Measurements from ENCODE around the gene DAD1.

Gene DAD1

DNA sequence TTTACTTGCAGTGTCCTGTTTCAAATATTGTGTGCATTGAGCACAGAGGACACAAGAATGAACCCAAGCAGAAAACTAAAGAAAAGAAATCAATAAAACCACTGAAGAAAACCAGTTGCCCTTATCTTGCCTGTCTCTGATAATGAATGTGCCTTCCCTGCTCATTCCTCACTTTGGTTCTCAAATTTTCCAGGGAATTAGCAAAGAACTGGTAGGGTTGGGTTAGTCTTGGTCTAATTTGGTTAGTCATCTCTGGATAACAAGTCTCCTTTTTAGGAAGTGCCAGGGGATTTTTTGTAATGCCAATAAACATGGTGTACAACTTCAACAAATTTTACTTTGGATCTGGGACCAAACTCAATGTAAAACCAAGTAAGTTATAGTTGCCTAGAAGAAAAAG, 65.7 kb downstream of the DAD1 start:
- no peak for DNase-seq (ENCODE audit: low spot score)
- in situ Hi-C loops (cut with MboI; ENCODE audit: low sequenced_read_pairs, unreplicated experiment): no loop called here
- TF ChIP-seq CTCF (IDR thresholded peaks at IDR 0.05; ENCODE audit: borderline replicate concordance, control extremely low read depth, extremely low read depth, insufficient read depth, missing control alignments): no peak

GRCh38 chr14:22522466-22522957, 66.5 kb downstream of the DAD1 start:
- in situ Hi-C loops (cut with MboI; ENCODE audit: low sequenced_read_pairs, unreplicated experiment): no loop called here
- DNase-seq (ENCODE audit: low spot score): no peak
- no peak for TF ChIP-seq CTCF (IDR thresholded peaks at IDR 0.05; ENCODE audit: borderline replicate concordance, control extremely low read depth, extremely low read depth, insufficient read depth, missing control alignments)

DNA sequence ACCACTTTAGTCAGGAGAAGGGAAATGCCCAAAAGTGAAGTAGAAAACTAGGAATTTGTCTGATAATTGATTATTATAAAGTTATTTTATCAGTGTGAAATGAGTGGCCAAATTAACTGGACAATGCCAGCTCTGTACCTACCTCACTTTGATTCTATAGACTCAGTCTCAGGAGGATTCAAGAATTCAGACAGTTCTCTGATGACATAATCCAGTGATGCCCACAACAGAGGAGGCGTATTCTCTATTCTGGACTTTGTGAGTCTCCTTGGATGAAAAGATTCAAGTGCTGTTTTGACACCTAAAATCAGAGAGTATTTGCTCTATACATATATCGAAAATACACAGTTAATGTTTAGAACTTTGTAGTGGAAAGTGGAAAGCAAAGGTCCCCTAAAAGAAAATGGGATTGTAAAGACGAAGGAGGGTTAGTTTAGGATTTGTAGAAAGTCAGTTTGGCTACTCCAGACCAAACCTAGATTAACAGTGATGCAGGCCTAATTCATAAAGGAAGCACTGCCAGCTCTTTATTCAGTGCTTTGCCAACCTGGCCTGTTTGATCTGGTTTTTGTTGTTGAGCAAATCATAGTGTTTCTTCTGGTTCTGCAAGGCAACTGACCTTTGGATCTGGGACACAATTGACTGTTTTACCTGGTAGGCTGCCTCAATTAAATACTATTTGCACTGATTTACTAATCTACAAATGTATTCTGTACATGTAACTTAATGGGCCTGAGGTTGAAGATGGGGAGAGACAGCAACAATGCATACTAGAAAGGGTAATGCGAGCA, 67.4 kb downstream of the DAD1 start:
- no peak for DNase-seq (ENCODE audit: low spot score)
- in situ Hi-C loops (cut with MboI; ENCODE audit: low sequenced_read_pairs, unreplicated experiment): no loop called here
- no peak for TF ChIP-seq CTCF (IDR thresholded peaks at IDR 0.05; ENCODE audit: borderline replicate concordance, control extremely low read depth, extremely low read depth, insufficient read depth, missing control alignments)

DNA sequence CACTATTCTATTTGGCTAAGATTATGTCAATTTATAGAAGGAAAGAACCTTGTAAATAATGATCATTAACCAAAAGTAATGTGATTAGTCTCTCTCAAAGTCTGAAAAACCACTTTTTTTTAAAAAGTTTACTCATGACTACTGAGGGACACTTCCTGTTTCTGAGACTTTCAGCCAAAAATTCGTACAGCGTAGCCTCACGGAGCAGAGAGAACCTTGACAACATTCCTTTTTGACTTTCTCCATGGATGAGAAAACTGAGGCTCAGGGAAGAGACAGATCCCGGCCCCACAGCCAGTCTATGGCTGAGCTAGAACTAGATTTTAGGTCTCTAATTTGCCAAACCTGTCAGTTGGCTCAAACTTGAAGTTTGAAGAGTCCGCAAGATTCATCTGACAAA, 68.2 kb downstream of the DAD1 start:
- no peak for TF ChIP-seq CTCF (IDR thresholded peaks at IDR 0.05; ENCODE audit: borderline replicate concordance, control extremely low read depth, extremely low read depth, insufficient read depth, missing control alignments)
- DNase-seq (ENCODE audit: low spot score): no peak
- in situ Hi-C loops (cut with MboI; ENCODE audit: low sequenced_read_pairs, unreplicated experiment): no loop called here

- in situ Hi-C loops (cut with MboI; ENCODE audit: low sequenced_read_pairs, unreplicated experiment): no loop called here
- no peak for DNase-seq (ENCODE audit: low spot score)
- TF ChIP-seq CTCF (IDR thresholded peaks at IDR 0.05; ENCODE audit: borderline replicate concordance, control extremely low read depth, extremely low read depth, insufficient read depth, missing control alignments): no peak
Observed at GRCh38 chr14:22519877-22520685, 68.9 kb downstream of the DAD1 start.

DNA sequence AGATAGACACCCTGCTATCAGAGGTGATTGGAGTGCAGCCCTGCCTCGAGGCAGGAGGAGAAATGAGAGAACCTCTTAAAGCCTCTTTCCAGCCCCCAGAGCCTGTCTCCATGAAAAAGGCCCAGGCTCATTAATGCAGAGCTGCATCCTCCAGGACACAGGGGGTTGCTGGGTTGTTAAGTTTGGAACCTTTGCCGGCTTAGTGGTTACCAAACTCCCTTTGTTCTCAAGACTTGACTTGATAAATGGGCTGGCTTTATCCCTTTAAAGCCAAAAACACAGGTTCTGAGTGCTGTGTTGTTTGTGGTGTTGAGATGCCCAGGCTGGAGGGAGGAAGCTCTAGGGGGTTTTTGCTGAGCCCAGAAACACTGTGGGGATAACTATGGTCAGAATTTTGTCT, 71.0 kb downstream of the DAD1 start:
- in situ Hi-C loops (cut with MboI; ENCODE audit: low sequenced_read_pairs, unreplicated experiment): no loop called here
- no peak for TF ChIP-seq CTCF (IDR thresholded peaks at IDR 0.05; ENCODE audit: borderline replicate concordance, control extremely low read depth, extremely low read depth, insufficient read depth, missing control alignments)
- no peak for DNase-seq (ENCODE audit: low spot score)

Measured in GM13976 (cell line).